Activated CD4-positive, CD25-positive, alpha-beta regulatory T cell treated with anti-CD3 and anti-CD28 coated beads, Interleukin-2, amount 50 U/mL, for 16 hours (primary cell): ENCODE data around the gene EPHB6.

Experiments
- DNase-seq: peaks from one replicate; pipeline ENCODE4 v3.0.0-alpha.2; 2020; ENCODE audit warnings: low read depth, low spot score

EPHB6 gene

GRCh38 chr7:142864980-142865747 is 10.3 kb downstream of the EPHB6 start:
- DNase-seq = no peak

- no peak for DNase-seq
Measured at GRCh38 chr7:142865766-142866165, 10.9 kb downstream of the EPHB6 start.

DNA sequence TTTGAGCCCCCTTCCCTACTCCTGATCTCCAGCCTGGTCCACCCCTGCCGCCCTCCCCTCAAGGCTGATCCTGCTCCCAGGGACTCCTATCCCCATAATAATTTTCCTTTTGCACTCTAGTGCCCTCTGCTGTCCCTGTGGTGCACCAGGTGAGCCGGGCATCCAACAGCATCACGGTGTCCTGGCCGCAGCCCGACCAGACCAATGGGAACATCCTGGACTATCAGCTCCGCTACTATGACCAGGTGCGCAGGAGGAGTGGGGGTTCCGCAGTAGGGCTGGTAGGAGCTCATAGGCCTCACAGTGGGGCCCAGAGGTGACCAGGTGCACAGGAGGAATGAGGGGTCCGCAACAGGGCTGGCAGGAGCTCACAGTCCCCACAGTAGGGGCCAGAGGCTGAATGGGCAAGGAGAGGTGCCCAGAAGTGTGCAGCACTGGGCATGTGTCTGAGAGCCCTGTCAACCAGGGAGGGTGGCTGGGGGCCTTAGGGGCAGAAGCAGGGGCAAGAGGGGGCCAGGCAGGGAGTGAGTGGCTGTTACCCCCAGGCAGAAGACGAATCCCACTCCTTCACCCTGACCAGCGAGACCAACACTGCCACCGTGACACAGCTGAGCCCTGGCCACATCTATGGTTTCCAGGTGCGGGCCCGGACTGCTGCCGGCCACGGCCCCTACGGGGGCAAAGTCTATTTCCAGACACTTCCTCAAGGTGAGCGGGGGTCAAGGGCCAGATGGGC is 11.7 kb downstream of the EPHB6 start:
- DNase-seq = no peak

DNA sequence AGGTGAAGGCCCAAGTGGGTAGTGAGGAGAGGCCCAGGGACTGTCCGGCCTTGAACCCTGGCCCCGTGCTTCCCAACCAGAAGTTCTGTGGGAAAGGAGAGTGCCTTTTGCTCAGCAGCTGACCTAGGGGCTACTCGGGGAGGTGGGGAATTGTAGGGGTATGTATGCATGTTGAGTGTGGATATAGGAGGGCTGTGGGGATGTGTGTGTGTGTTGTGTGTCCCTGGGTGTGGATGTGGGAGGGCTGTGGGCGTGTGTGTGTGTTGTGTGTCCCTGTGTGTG is 12.2 kb downstream of the EPHB6 start:
- no peak for DNase-seq

DNA sequence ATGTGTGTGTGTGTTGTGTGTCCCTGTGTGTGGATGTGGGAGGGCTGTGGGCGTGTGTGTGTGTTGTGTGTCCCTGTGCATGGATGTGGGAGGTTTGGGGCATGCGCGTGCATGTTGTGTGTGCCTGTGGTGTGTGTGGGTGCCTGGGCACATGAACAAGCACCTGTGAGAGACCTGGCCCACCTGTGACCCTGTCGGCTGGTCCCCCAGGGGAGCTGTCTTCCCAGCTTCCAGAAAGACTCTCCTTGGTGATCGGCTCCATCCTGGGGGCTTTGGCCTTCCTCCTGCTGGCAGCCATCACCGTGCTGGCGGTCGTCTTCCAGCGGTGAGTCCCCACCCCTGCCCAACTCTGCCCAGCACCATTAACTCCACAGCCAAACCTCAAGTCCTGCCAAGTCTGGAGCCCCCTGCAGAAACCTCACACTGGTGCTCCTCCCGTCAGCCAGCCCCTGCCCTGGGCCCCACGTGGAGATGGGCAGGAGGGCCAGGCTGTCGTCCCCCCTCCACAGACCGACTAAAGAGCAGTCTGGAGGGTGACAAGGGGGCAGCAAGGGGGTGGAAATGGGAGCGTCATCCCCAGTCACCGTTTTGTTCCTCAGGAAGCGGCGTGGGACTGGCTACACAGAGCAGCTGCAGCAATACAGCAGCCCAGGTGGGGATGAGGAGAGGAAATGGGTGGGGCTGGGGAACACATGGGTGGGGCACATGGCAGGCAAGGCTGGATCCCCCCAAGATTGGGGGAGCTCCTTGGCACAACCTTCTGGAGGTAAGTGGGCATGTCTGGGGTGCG is 12.7 kb downstream of the EPHB6 start:
- DNase-seq = no peak

- no peak for DNase-seq
Measured at GRCh38 chr7:142868188-142868985, 13.5 kb downstream of the EPHB6 start.

- no peak for DNase-seq
Measured at GRCh38 chr7:142868986-142869415, 14.1 kb downstream of the EPHB6 start.

DNA sequence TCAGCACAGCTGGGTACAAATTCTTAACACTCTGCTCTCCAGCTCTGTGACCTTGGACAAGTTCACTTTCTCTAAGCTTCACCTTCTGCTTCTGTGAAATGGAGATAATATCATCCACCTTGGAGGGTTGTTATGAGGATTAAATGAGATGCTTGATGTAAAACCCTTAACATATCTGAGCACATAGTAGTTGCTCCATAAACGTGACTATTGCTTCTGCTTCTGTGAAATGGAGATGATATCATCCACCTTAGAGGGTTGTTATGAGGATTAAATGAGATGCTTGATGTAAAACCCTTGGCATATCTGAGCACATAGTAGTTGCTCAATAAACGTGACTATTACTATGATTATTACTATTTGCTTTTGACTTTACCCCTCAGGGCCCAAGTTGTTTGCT is 14.6 kb downstream of the EPHB6 start:
- no peak for DNase-seq

GRCh38 chr7:142870147-142870559 is 15.3 kb downstream of the EPHB6 start:
- no peak for DNase-seq

DNA sequence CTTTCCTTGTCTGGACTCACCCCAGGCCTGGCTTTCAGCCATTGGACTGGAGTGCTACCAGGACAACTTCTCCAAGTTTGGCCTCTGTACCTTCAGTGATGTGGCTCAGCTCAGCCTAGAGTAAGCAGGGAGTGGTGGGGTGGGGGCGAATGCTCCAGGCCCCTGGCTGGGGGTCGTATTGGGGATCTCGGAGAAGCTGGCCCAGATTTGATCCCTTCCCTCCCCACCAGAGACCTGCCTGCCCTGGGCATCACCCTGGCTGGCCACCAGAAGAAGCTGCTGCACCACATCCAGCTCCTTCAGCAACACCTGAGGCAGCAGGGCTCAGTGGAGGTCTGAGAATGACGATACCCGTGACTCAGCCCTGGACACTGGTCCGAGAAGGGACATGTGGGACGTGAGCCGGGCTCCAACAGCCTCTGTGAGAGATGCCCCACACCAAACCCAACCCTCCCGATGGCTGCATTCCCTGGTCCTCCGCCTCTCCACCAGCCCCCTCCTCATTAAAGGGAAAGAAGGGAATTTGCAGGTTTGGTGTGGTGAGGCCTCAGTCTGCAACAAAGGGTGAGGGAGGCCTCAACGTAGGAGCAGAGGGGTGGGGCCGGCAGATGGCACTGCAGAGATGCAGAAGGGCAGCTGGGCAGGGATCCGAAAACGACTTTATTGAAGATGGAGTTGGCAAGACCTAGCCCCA is 15.8 kb downstream of the EPHB6 start:
- DNase-seq = no peak

- no peak for DNase-seq
Measured at GRCh38 chr7:142871260-142872105, 16.6 kb downstream of the EPHB6 start.

DNA sequence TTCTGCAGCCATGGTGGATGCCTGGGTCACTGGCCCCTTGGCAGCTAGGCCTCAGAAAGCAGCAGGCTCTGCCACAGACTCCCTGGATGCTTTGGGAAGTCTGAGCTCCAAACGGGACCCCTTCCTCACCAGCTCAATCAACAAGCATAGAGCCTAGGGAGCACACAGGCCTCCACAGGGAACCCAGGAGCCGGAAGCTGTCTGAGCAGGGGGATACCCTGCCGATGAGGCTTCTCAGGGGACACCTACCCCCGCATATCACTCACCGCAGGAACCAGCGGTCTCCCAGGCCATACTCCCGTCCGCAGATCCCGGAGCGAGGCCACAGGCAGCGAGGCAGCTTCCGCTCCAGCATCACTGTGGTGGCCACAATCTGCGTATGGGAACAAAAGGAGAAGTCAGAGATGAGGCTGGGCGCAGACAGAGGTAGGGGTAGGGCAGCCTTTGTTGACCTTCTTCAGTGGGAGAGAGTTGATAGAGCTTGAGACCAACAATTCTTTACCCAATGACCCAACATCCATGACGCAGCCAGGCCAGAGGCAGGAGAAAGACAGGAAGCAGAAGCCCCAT is 17.3 kb downstream of the EPHB6 start:
- no peak for DNase-seq

DNA sequence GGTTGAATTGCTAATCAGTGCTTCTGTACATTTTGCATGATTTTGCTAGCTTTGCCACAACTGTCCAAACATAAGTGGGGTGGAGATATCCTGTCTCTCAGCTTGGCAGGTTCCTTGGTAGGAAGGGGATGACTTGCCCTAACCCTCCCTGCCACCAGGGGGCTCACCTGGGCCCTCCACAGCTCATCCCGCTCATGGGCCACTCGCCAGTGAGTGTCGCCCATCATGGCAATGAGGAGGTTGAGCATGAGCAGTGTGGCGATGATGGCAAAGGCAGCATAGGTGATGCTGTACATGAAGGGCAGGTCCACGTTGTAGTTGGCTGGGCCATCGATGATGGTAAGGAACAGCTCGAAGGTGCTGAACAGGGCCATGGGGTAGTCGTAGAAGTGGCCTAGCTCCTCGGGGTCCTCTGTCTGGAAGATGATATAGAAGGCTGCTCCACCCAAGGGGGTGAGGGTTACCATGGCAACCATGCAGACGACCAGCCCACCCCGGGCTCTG is 18.5 kb downstream of the EPHB6 start:
- DNase-seq = no peak

- DNase-seq = no peak
Measured at GRCh38 chr7:142873871-142874270, 19.0 kb downstream of the EPHB6 start.

GRCh38 chr7:142874409-142874808 is 19.5 kb downstream of the EPHB6 start:
- no peak for DNase-seq

DNA sequence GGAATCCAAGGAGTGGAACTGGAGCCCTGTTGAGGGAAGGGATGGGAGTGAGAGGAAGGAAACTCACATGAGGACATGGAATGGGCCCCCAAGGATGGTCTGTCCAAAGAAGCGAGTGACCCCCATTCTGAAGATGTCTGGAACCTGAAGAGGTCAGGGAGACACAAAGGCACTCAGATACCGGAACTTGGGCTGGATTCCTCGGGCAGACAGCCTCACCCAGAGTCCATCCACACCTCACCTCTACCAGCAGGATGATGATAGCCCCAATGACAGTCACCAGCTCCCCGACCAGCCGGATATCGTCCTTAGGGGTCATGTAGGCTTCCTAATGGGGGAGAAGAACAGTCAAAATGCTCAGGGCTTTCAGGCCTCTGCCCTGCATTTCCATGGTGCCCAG is 20.0 kb downstream of the EPHB6 start:
- no peak for DNase-seq

- DNase-seq = no peak
Measured at GRCh38 chr7:142875456-142875855, 20.6 kb downstream of the EPHB6 start.

DNA sequence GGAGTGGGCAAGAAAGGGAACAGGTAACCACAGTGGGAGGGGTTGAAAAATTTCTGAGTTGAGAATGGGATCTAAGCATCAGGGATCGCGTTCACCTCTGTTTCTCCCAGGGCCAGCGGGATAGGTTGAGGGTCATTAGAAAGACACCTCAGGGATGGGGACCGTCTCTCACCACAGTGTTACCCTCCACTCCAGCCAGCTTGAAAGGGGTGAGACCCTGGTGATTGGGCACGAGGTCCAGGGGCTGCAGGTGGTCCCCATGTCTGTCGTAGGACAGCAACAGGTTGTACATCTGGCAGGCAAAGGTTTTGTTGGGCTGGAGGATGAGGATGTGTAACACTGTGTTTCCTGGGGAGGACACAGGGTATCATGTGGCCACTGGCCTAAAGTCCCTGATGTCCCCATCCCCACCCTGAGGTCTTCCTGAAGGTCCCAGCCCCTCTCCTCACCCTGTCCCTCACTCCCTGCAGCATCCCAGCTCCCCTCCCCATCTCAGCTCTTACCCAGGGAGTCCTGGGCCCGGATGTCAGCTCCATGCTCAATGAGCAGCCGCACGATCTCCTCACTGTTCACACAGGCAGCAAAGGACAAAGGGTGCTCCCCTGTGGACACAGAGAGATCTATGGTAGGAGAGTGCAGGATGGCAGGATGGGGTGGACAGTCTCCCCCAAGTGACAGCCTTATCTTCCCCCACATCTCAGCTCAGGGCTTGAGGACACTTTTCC is 21.5 kb downstream of the EPHB6 start:
- no peak for DNase-seq
